Right cardiac atrium (tissue), 5 donors: ENCODE measurements around the gene PLEKHM3. TPM values are rescaled to one million over a fixed set of nuclear protein-coding genes. Genes with fewer than 3 reads are reported as not detected.
"Not testable (repeated sequence)": the region's sequence is repeated elsewhere in the genome, so short reads cannot be mapped to it uniquely, and the experiment has no call there.

ENCODE experiments used
- ATAC-seq, 2 donors: fragments of 200-7000 bp; cut with Tn5 transposase; one replicate each; pipeline versions ENCODE4 v1.8.0 to v1.9.1; 2020; ENCODE audit warnings: moderate library complexity in 2 of 2, mild to moderate bottlenecking in 1 of 2
- DNase-seq, 3 donors: peaks; one replicate each; pipeline ENCODE4 v3.0.0-alpha.2; 2020
- H3K27ac ChIP-seq: one replicate; pipeline ENCODE4 v1.5.1; 2013; ENCODE audit warnings: mild to moderate bottlenecking, low read length, control low read depth, moderate library complexity
- H3K27me3 ChIP-seq: one replicate; pipeline ENCODE4 v1.6.1; 2013; ENCODE audit not compliant: control insufficient read depth, insufficient read depth
- H3K4me1 ChIP-seq: one replicate; pipeline ENCODE4 v1.6.1; 2013; ENCODE audit warnings: low read length; ENCODE audit not compliant: control insufficient read depth, insufficient read depth
- H3K4me3 ChIP-seq: one replicate; pipeline ENCODE4 v1.5.1; 2013; ENCODE audit warnings: low read length, control low read depth
- H3K9me3 ChIP-seq: one replicate; pipeline ENCODE4 v1.6.1; 2013; ENCODE audit warnings: low read length; ENCODE audit not compliant: control insufficient read depth
- WGBS: extraction: QIAGEN DNeasy Blood & Tissue Kit; methylation state at CpG from one replicate; pipeline ENCODE4 v1.1.7; 2013; 5-methylcytosine and 5-hydroxymethylcytosine counted together
- intact Hi-C, 4 donors: fragments of 100-400 bp; cut with DNase I; formaldehyde crosslinking; loops; one replicate each; pipeline versions ENCODE4 v1.11.0 to v1.14.0; 2022 to 2023
- polyA plus RNA-seq: library from polyadenylated mRNA; stranded (reverse); fragments of 200-250 nt; gene quantifications from one replicate; pipeline ENCODE4 v1.2.3, GENCODE V29; 2013
- total RNA-seq, 4 donors: library from RNA; stranded (reverse); fragmentation: NEBNext Ultra II Directional; extraction: Animal tissue kit (Norgen Biotek cat#: 25700); gene quantifications; one replicate each; pipeline ENCODE4 v1.2.1, GENCODE V29; 2021
- donor health status: healthy with polysubstance abuse.
- donor health status: DM: no; HTN: yes; CAD: no.
- donor health status: DM: no; HTN: no; CAD: no.
- donor health status: DM: no; HTN: yes; CAD: no; lungs with severe emphysema.
- donor health status: DM: yes; HTN: yes; CAD: no.

PLEKHM3 gene
- total and polyA plus RNA-seq, 5 donors, result 6.8 to 14.7 (median 12.9) TPM

DNA sequence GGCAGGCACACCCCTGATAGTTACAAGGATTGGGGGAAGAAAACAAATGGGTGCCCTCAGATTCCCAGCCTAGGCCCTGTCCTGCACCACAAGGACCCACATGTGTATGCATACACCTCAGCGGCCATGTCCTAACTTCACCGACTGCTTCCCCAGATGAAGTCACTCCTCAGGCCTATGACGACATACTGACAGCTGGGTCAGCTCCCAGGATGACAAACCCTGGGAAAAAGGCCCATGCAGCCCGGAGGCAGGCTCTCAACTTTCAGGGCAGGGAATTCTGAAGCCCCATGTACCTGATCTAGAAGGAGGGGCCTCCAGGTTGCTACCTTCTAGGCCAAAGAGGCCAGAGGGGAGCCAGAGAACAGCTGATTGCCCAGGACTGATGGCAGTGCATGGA is 11.0 kb upstream of the PLEKHM3 start:
- ATAC-seq (no peak), DNase-seq (no peak)
- intact Hi-C loops, result loop anchor here in 2 of 4 donors (5.0 to 10.0 kb wide), 2 partner anchors 289 to 292 kb away; no protein-coding TSS in a partner anchor
- no peaks in the 10 kb centered on the region for H3K9me3 ChIP-seq
- H3K27me3 ChIP-seq, result no peaks in the 10 kb centered on the region
- WGBS, result 50% methylated on average over 4 of the region's 4 CpGs
- no peak overlapping the region for H3K4me3 ChIP-seq
- no peak overlapping the region for H3K27ac ChIP-seq
- H3K4me1 ChIP-seq, result no peaks in the 10 kb centered on the region

DNA sequence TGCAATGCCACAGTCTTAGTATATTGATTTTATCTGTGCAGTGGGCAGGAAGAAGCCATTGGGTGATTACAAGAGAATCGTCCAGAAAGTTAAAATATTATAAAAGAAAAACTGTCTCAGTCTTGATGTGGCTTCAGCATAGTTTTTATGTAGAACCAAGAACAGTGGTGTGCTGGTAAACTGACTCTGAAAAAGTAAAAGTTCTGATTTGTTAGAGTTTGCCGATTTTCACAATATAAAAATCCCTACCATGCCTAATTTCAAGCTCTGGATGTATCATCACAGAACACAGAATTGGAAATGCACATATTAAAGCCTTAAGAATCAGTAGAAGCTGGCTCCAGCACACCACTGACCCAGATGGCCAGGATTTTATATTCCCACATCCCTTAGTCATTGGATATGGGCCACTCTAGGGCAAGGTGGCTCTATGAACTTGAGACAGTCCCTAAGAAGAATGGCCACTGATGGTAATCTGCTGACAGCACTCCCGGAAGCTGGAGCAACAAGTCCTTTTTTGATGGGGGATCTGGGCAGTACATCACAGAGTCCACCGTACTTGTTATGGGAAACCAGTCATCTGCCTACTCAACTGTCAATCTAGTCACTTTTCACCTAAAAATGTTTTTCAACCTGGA is 9.3 kb upstream of the PLEKHM3 start:
- no peak for ATAC-seq
- Histone ChIP-seq H3K4me1 (no peaks in the 10 kb centered on the region), H3K4me3 (no peak overlapping the region), H3K27ac (no peak overlapping the region), H3K27me3 (no peaks in the 10 kb centered on the region), H3K9me3 (no peaks in the 10 kb centered on the region)
- no peak for DNase-seq
- 84% methylated on average over 4 of the region's 4 CpGs for WGBS
- intact Hi-C loops, result loop anchor here in 2 of 4 donors (5.0 to 10.0 kb wide), 2 partner anchors 287 to 290 kb away; no protein-coding TSS in a partner anchor

DNA sequence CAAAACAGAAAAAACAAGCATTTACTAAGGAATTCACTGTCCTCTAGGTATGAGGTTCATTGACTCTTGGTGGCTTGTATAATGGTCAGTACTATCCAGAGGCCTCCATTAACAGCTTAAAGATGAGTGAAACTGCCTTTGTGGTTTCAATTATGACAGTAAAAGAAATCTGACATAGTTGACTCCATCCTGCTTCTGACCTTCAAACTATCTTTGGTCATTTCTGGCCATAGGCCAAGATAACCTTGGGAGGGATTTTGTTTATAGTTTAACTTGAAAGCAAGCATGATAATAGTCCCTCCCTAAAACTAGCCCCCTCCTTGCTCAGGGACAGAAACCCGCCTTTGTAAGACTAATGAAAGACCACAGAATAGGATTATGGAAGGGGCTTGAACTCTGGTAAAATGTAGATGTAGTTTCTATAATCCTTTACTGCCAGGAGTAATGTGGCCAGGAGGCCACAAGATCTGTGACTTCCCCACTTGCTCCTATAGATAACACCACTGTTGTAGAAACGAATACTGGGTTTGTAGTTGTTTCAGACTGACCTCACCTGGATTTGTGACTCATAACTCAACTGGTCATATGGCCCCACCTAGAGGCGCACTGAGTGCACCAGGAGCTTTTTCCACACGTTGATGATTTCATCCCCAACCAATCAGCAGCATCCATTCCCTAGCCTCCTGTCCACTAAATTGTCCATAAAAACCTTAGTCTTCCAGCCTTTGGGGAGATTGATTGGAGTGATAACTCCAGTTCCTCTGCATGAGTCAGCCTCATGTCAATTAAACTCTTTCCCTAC is 8.6 kb upstream of the PLEKHM3 start:
- no peaks in the 10 kb centered on the region for H3K4me1 ChIP-seq
- ATAC-seq, result peak in 1 of 2 donors; percentile 29
- WGBS, result 54% methylated on average over 4 of the region's 4 CpGs
- no peak for DNase-seq
- no peak overlapping the region for H3K4me3 ChIP-seq
- H3K9me3 ChIP-seq, result no peaks in the 10 kb centered on the region
- H3K27ac ChIP-seq, result no peak overlapping the region
- no peaks in the 10 kb centered on the region for H3K27me3 ChIP-seq
- intact Hi-C loops, result loop anchor here in 1 of 4 donors (10.0 kb wide), 1 partner anchor 289 kb away; no protein-coding TSS in a partner anchor

DNA sequence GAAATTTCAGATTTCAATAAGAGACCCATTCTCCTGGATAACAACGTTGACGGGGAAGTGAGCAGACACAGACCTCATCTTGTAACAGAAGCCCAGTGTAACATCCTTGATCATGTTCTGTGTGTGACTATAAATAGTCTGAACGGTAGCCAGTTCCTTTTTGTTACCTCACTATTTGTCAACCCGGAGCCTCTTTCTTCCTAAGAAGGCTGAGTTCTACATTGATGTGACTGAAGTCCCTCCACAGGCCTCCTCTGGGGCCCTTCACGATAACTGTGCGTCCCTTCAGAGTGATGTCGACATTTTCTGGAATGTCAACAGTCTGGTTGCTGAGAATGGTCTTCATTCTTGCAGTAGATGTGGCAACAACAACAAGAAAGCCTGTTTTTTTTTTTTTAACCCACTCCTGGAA is 6.3 kb upstream of the PLEKHM3 start:
- intact Hi-C loops, result loop anchor here in 1 of 4 donors (10.0 kb wide), 1 partner anchor 287 kb away; no protein-coding TSS in a partner anchor
- no peaks in the 10 kb centered on the region for H3K4me1 ChIP-seq
- no peak overlapping the region for H3K4me3 ChIP-seq
- no peak overlapping the region for H3K27ac ChIP-seq
- DNase-seq, result peak in 1 of 3 donors; percentile 15
- WGBS, result 23% methylated on average over 7 of the region's 7 CpGs
- no peaks in the 10 kb centered on the region for H3K9me3 ChIP-seq
- H3K27me3 ChIP-seq, result no peaks in the 10 kb centered on the region
- ATAC-seq, result peak; percentile 48 to 51

DNA sequence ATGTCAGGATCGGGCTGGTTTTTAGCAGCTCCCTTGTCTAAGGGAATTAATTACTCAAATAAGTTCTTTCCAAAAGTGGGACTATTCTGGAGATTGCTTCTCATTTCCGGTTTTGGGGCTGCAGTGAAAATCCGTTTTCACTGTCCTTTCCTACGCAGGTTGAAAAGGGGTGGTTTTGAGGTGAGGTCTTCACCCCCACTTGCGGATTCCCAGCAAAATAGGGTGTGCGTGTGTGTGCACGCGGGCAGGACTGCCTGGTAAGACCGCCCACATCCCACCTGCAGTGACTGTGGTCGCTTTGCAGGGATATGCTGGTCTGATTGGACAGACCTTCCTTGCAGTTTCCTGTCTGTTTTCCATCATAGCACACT is 472 bp upstream of the PLEKHM3 start:
- Histone ChIP-seq H3K27ac (peak overlapping the region; percentile 69), H3K9me3 (no peaks in the 10 kb centered on the region), H3K4me1 (no peaks in the 10 kb centered on the region), H3K4me3 (peak overlapping the region; percentile 92), H3K27me3 (no peaks in the 10 kb centered on the region)
- DNase-seq, result peak in 1 of 3 donors; percentile 54
- intact Hi-C loops, result no loop called here
- ATAC-seq, result peak; percentile 14 to 25
- WGBS, result 48% methylated on average over 10 of the region's 10 CpGs

DNA sequence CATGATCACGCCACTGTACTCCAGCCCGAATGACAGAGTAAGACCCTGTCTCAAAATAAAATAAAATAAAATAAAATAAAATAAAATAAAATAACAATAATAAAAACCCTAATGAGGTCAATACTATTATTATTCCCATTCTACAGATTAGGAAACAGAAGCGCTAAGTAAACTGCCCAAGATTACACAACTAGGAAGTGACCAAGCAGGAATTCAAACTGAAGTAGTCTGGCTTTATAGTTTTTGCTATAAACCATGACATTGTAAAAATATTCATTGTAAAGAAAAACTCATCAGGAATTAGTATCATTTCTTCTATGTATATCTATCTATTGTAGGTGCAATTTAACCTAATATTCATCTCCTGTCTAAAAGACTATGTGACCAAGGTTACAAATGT is 1.2 kb downstream of the PLEKHM3 start:
- 90% methylated on average over 3 of the region's 3 CpGs for WGBS
- H3K4me3 ChIP-seq, result peak overlapping the region; percentile 92
- DNase-seq (no peak), ATAC-seq (no peak)
- H3K4me1 ChIP-seq, result no peaks in the 10 kb centered on the region
- H3K9me3 ChIP-seq, result no peaks in the 10 kb centered on the region
- intact Hi-C loops, result no loop called here
- H3K27ac ChIP-seq, result no peak overlapping the region
- H3K27me3 ChIP-seq, result no peaks in the 10 kb centered on the region

DNA sequence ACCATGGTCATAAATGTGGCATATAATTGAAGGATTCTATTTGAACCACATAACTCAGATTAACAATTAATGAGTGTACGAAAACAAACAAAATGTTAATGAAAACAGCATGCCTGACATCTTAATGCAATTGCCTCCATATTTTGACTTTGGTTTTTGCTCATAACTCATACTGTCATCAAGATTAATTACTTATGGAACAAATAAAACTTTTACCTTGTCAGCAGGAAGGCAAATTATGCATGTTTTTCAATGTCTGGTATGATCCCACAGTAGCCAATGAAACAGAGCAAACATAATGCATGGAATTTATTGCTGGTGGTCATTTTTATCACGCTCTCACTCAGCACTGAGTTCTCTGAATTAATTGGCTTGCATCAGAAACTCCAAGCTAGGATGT is 5.1 kb downstream of the PLEKHM3 start:
- DNase-seq, result no peak
- intact Hi-C loops, result no loop called here
- no peak for ATAC-seq
- WGBS, result 94% methylated on average over 2 of the region's 2 CpGs
- no peaks in the 10 kb centered on the region for H3K9me3 ChIP-seq
- no peaks in the 10 kb centered on the region for H3K27me3 ChIP-seq
- no peak overlapping the region for H3K4me3 ChIP-seq
- H3K27ac ChIP-seq, result no peak overlapping the region
- peaks cover 3% of the 10 kb centered on the region for H3K4me1 ChIP-seq

DNA sequence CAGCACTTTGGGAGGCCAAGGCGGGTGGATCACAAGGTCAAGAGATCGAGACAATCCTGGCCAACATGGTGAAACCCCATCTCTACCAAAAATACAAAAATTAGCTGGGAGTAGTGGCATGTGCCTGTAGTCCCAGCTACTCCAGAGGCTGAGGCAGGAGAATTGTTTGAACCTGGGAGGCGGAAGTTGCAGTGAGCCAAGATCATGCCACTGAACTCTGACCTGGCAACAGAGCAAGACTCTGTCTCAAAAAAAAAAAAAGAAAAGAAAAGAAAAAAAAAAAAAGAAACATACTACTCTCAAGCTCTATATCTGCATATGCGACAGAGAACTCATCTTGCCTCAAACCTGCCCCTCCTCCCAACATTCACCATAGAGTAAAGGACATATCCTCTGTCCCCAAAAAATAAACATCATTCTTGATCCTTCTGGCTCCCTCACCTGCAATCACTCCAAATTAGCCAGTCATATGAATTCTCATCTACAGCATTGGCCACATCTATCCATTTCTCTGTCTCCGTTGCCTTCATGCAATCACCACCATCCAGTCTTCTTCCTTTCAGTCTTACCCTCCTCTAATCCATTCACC is 7.1 kb downstream of the PLEKHM3 start:
- H3K4me1 ChIP-seq, H3K9me3 ChIP-seq, intact Hi-C loops, H3K4me3 ChIP-seq, ATAC-seq, H3K27me3 ChIP-seq, H3K27ac ChIP-seq, DNase-seq: not testable (repeated sequence)
- 95% methylated on average over 5 of the region's 5 CpGs for WGBS

DNA sequence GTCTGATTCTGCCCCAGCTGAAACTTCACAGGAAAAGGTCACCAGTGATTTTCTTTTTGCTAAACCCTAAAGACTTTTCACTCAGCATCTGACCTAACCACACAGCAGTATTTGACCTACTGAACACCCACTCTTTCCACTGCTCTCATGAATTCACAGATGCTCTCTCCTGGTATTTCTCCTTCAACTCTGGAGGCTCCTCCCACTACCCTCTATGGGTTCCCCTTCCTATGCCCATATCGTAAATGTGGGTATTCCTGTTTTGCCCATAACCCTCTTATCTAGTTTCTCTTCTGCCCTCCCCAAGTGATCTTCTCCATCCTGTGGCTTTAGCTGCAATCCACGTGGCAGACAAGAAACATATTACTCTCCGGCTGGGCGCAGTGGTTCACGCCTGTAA is 7.6 kb downstream of the PLEKHM3 start:
- no peak for ATAC-seq
- DNase-seq, result no peak
- no peaks in the 10 kb centered on the region for H3K27me3 ChIP-seq
- H3K9me3 ChIP-seq, result no peaks in the 10 kb centered on the region
- no peak overlapping the region for H3K4me3 ChIP-seq
- intact Hi-C loops, result no loop called here
- 75% methylated on average over 5 of the region's 5 CpGs for WGBS
- no peak overlapping the region for H3K27ac ChIP-seq
- H3K4me1 ChIP-seq, result peaks cover 6% of the 10 kb centered on the region

DNA sequence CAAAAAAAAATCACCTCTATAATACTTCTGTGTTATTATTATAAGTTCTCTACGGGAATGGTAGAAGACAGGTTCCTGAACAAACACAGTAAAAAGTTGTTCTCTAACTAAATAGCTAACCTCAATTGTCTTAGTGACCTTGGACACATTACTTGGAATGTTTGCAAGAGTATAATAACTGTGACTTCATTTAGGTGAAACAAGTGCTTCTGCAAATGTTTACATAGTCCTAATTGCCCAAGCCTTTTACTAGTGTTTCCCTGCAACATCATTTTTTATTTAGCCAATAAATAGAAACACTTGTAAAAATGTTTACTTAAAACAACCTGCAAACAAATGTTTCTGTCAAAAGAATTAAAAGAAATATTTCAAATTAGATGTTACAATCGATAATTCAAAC is 9.9 kb downstream of the PLEKHM3 start:
- peaks cover 8% of the 10 kb centered on the region for H3K4me1 ChIP-seq
- WGBS, result 69% methylated on average over 2 of the region's 2 CpGs
- DNase-seq (no peak), ATAC-seq (no peak)
- H3K9me3 ChIP-seq, result no peaks in the 10 kb centered on the region
- intact Hi-C loops, result no loop called here
- no peak overlapping the region for H3K27ac ChIP-seq
- H3K4me3 ChIP-seq, result no peak overlapping the region
- H3K27me3 ChIP-seq, result no peaks in the 10 kb centered on the region
